Mesenchymal stem cell (in vitro differentiated cells and primary cell): ENCODE measurements around the gene KRT72.

ENCODE experiments used
- DNase-seq: peaks from one replicate; pipeline ENCODE4 v3.0.0-alpha.2; 2013
- H2AFZ ChIP-seq: one replicate; pipeline ENCODE4 v1.6.1; 2013; ENCODE audit warnings: low read depth, mild to moderate bottlenecking, control low read depth, inconsistent platforms, low read length, moderate library complexity
- H2AK5ac ChIP-seq: 2 replicates; pipeline ENCODE4 v1.6.1; 2013; ENCODE audit warnings: low read length, moderate library complexity, mild to moderate bottlenecking, inconsistent platforms; ENCODE audit not compliant: severe bottlenecking
- H2BK120ac ChIP-seq: one replicate; pipeline ENCODE4 v1.6.1; 2013; ENCODE audit warnings: low read depth, mild to moderate bottlenecking, inconsistent platforms, low read length, moderate library complexity
- H2BK12ac ChIP-seq, 2 experiments: one replicate each; pipeline ENCODE4 v1.6.1; 2013; ENCODE audit warnings: inconsistent platforms in 2 of 2, low read length in 2 of 2, mild to moderate bottlenecking in 2 of 2, moderate library complexity in 2 of 2, control low read depth in 1 of 2
- H2BK15ac ChIP-seq: one replicate; pipeline ENCODE4 v1.6.1; 2013; ENCODE audit warnings: mild to moderate bottlenecking, low read depth, inconsistent platforms; ENCODE audit not compliant: poor library complexity, severe bottlenecking
- H2BK5ac ChIP-seq: 2 replicates; pipeline ENCODE4 v1.6.1; 2013; ENCODE audit warnings: low read depth, mild to moderate bottlenecking, low read length, control low read depth, inconsistent platforms; ENCODE audit not compliant: poor library complexity, severe bottlenecking
- H3K14ac ChIP-seq, 2 experiments: one replicate each; pipeline ENCODE4 v1.6.1; 2013; ENCODE audit warnings: inconsistent platforms in 2 of 2, low read length in 2 of 2, control low read depth in 1 of 2, mild to moderate bottlenecking in 1 of 2, moderate library complexity in 1 of 2
- H3K18ac ChIP-seq, 2 experiments: one replicate each; pipeline ENCODE4 v1.6.1; 2013; ENCODE audit warnings: inconsistent platforms in 2 of 2, low read length in 2 of 2, control low read depth in 1 of 2, low read depth in 1 of 2, mild to moderate bottlenecking in 1 of 2
- H3K23ac ChIP-seq, 2 experiments: one replicate each; pipeline ENCODE4 v1.6.1; 2013; ENCODE audit warnings: inconsistent platforms in 2 of 2, low read length in 2 of 2, mild to moderate bottlenecking in 2 of 2, moderate library complexity in 2 of 2, control low read depth in 1 of 2
- H3K27ac ChIP-seq: 2 replicates; pipeline ENCODE4 v1.5.1; 2013; ENCODE audit warnings: mild to moderate bottlenecking, moderate library complexity, low read length, control low read depth, inconsistent platforms; ENCODE audit not compliant: poor library complexity, severe bottlenecking
- H3K27me3 ChIP-seq, 2 experiments: 2 replicates each; pipeline versions ENCODE4 v1.6.1 to v1.7.0; 2013; ENCODE audit warnings: low read length in 2 of 2, mild to moderate bottlenecking in 2 of 2, moderate library complexity in 2 of 2, control low read depth in 1 of 2, inconsistent platforms in 1 of 2; ENCODE audit not compliant: control insufficient read depth in 1 of 2, insufficient read depth in 1 of 2
- H3K36me3 ChIP-seq, 2 experiments: 2 replicates each; pipeline versions ENCODE4 v1.6.1 to v1.7.0; 2013; ENCODE audit warnings: low read length in 2 of 2, control low read depth in 1 of 2, inconsistent platforms in 1 of 2, low read depth in 1 of 2, mild to moderate bottlenecking in 1 of 2; ENCODE audit not compliant: insufficient read depth in 2 of 2, control insufficient read depth in 1 of 2
- H3K4ac ChIP-seq, 2 experiments: one replicate each; pipeline ENCODE4 v1.6.1; 2013; ENCODE audit warnings: inconsistent platforms in 2 of 2, low read length in 2 of 2, mild to moderate bottlenecking in 2 of 2, moderate library complexity in 2 of 2, control low read depth in 1 of 2, low read depth in 1 of 2
- H3K4me1 ChIP-seq: 2 replicates; pipeline ENCODE4 v1.6.1; 2013; ENCODE audit warnings: low read depth, low read length, control low read depth; ENCODE audit not compliant: control insufficient read depth, insufficient read depth
- H3K4me2 ChIP-seq: 2 replicates; pipeline ENCODE4 v1.6.1; 2013; ENCODE audit warnings: low read length, mild to moderate bottlenecking, inconsistent platforms; ENCODE audit not compliant: poor library complexity, severe bottlenecking
- H3K4me3 ChIP-seq, 2 experiments: 2 replicates each; pipeline versions ENCODE4 v1.5.1 to v1.7.0; 2013; ENCODE audit warnings: low read length in 2 of 2, mild to moderate bottlenecking in 2 of 2, control low read depth in 1 of 2, low read depth in 1 of 2; ENCODE audit not compliant: insufficient read depth in 1 of 2
- H3K79me1 ChIP-seq: replicated peaks from 2 replicates; pipeline ENCODE4 v1.6.1; 2013; ENCODE audit warnings: mild to moderate bottlenecking, control low read depth, low read length, inconsistent platforms; ENCODE audit not compliant: poor library complexity, severe bottlenecking
- H3K9ac ChIP-seq: 2 replicates; pipeline ENCODE4 v1.7.0; 2013; ENCODE audit warnings: mild to moderate bottlenecking, low read length, moderate library complexity
- H3K9me3 ChIP-seq: 2 replicates; pipeline ENCODE4 v1.7.0; 2013; ENCODE audit warnings: mild to moderate bottlenecking, low read length; ENCODE audit not compliant: control insufficient read depth
- H4K8ac ChIP-seq: one replicate; pipeline ENCODE4 v1.6.1; 2013; ENCODE audit warnings: inconsistent platforms, mild to moderate bottlenecking, low read length, moderate library complexity
- H4K91ac ChIP-seq: one replicate; pipeline ENCODE4 v1.6.1; 2013; ENCODE audit warnings: mild to moderate bottlenecking, low read length, inconsistent platforms
- WGBS: methylation state at CpG from one replicate; pipeline ENCODE4 v1.1.7; 2013; ENCODE audit warnings: mixed read lengths; 5-methylcytosine and 5-hydroxymethylcytosine counted together

The KRT72 gene

GRCh38 chr12:52632656-52633055, 31.4 kb upstream of the KRT72 start:
- Histone ChIP-seq H4K91ac (no peak overlapping the region), H2BK12ac (no peak overlapping the region), H3K4me3 (no peak overlapping the region), H3K4me2 (no peak overlapping the region), H2BK15ac (no peak overlapping the region), H3K4ac (no peak overlapping the region), H3K9ac (no peak overlapping the region), H2BK120ac (no peak overlapping the region), H4K8ac (no peak overlapping the region), H3K27me3 (peaks cover 25 to 82% of the 10 kb centered on the region in 2 experiments), H3K4me1 (no peaks in the 10 kb centered on the region), H3K9me3 (no peaks in the 10 kb centered on the region), H2BK5ac (no peak overlapping the region), H3K27ac (no peak overlapping the region), H2AFZ (no peak overlapping the region), H3K36me3 (no peaks in the 10 kb centered on the region), H3K14ac (no peak overlapping the region), H3K18ac (no peak overlapping the region), H3K23ac (no peak overlapping the region), H3K79me1 (no peaks in the 10 kb centered on the region), H2AK5ac (no peak overlapping the region)
- WGBS = 81% methylated on average over 2 of the region's 4 CpGs
- no peak for DNase-seq

DNA sequence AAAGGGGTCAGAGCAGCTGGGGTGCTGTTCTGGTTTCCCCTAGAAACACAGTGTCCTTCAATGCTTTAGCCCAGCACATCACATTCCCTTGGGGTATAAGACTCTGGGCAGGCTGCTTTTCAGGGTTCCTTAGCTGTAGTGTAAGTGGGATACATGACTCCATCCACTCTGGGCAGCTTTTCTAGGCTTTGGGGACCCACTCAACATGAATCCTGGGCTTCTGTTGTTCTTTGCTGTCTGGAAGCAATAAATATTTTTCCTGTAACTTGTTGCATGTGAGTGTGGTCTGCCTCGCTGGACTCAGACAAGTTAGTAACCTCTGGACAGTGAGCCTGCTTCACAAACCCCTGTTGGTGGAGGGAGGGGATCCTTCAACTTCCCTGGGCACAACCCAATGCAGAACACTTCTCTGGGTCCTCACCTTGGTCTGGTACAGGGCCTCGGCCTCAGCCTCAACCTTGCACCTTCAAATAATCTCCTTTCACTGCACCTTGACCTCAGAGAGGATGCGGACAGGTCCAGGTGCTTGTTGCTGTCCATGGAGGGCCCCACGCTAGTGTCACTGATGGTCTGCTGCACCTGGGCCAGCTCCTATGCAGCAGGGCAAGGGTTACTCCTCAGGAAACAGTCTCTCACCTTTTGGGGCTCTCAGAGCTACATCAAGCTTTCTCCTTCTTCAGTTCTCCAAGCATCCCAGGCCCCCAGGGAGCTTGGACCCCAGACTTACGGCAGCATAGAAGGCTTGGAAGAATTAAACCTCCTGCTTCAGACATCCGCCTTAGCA, 30.6 kb upstream of the KRT72 start:
- H3K18ac ChIP-seq = no peak overlapping the region
- H3K4ac ChIP-seq = no peak overlapping the region
- no peaks in the 10 kb centered on the region for H3K36me3 ChIP-seq
- H2BK15ac ChIP-seq = no peak overlapping the region
- H3K27ac ChIP-seq = no peak overlapping the region
- H2AK5ac ChIP-seq = no peak overlapping the region
- no peak overlapping the region for H4K8ac ChIP-seq
- no peak overlapping the region for H2BK5ac ChIP-seq
- no peak overlapping the region for H2BK12ac ChIP-seq
- no peak overlapping the region for H2BK120ac ChIP-seq
- no peak overlapping the region for H3K9ac ChIP-seq
- H3K4me3 ChIP-seq = no peak overlapping the region
- no peak for DNase-seq
- no peaks in the 10 kb centered on the region for H3K4me1 ChIP-seq
- no peak overlapping the region for H4K91ac ChIP-seq
- H3K79me1 ChIP-seq = no peaks in the 10 kb centered on the region
- H3K9me3 ChIP-seq = no peaks in the 10 kb centered on the region
- no peak overlapping the region for H3K14ac ChIP-seq
- H3K23ac ChIP-seq = no peak overlapping the region
- H3K4me2 ChIP-seq = no peak overlapping the region
- peaks cover 25 to 83% of the 10 kb centered on the region in 2 experiments for H3K27me3 ChIP-seq
- H2AFZ ChIP-seq = no peak overlapping the region
- 69% methylated on average over 6 of the region's 6 CpGs for WGBS

GRCh38 chr12:52631264-52631663, 30.0 kb upstream of the KRT72 start:
- no peak overlapping the region for H3K4ac ChIP-seq
- DNase-seq = no peak
- no peak overlapping the region for H4K8ac ChIP-seq
- WGBS = 57% methylated on average over 4 of the region's 4 CpGs
- H2BK12ac ChIP-seq = no peak overlapping the region
- H2BK15ac ChIP-seq = no peak overlapping the region
- no peaks in the 10 kb centered on the region for H3K79me1 ChIP-seq
- H2AFZ ChIP-seq = no peak overlapping the region
- H2BK120ac ChIP-seq = no peak overlapping the region
- H3K4me2 ChIP-seq = no peak overlapping the region
- H4K91ac ChIP-seq = no peak overlapping the region
- no peak overlapping the region for H2BK5ac ChIP-seq
- no peaks in the 10 kb centered on the region for H3K9me3 ChIP-seq
- H3K18ac ChIP-seq = no peak overlapping the region
- H3K27ac ChIP-seq = no peak overlapping the region
- no peaks in the 10 kb centered on the region for H3K4me1 ChIP-seq
- H3K36me3 ChIP-seq = no peaks in the 10 kb centered on the region
- H2AK5ac ChIP-seq = no peak overlapping the region
- no peak overlapping the region for H3K4me3 ChIP-seq
- H3K23ac ChIP-seq = no peak overlapping the region
- H3K14ac ChIP-seq = no peak overlapping the region
- H3K27me3 ChIP-seq = peaks cover 28 to 86% of the 10 kb centered on the region in 2 experiments
- no peak overlapping the region for H3K9ac ChIP-seq

DNA sequence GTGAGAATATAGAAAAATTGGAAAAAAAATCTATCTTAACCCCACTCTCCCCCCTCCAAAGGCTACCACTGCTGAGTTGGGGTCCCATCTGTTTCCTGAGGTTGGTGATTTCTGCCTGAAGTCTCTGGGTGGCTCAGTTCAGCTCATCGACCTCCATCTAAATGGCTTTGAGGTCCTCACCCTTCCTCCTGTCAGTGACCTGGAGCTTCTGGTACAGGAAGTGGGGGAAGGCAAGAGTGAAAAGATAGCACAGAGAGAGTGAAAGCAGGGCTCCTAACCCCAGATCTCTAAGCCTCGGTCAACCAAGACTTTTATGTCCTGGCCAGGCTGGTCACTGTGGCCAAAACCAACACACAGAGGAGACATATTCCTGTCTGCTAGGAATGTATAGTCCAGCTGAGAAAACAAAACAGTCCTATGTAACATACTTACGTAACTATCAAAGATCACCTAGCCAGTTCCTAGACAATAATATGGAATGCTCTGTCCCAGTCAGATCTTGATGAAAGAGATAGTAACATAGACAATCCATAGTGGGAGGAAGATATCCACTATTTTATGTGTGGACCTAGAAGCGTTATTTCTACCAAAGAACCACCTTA, 29.4 kb upstream of the KRT72 start:
- Histone ChIP-seq H4K91ac (no peak overlapping the region), H3K23ac (no peak overlapping the region), H2AFZ (no peak overlapping the region), H2AK5ac (no peak overlapping the region), H3K27me3 (peaks cover 30 to 87% of the 10 kb centered on the region in 2 experiments), H4K8ac (no peak overlapping the region), H3K4me2 (no peak overlapping the region), H2BK120ac (no peak overlapping the region), H3K9ac (no peak overlapping the region), H3K36me3 (no peaks in the 10 kb centered on the region), H3K18ac (no peak overlapping the region), H2BK15ac (no peak overlapping the region), H3K14ac (no peak overlapping the region), H2BK5ac (no peak overlapping the region), H2BK12ac (no peak overlapping the region), H3K27ac (no peak overlapping the region), H3K4me3 (no peak overlapping the region), H3K4me1 (no peaks in the 10 kb centered on the region), H3K9me3 (no peaks in the 10 kb centered on the region), H3K4ac (no peak overlapping the region), H3K79me1 (no peaks in the 10 kb centered on the region)
- 89% methylated on average over 2 of the region's 4 CpGs for WGBS
- DNase-seq = no peak
